GM23338 (cell line): ENCODE data around the gene PTPN9. TPM values are rescaled to one million over a fixed set of nuclear protein-coding genes. Genes with fewer than 3 reads are reported as not detected.

Experiments
- ATAC-seq: fragments of 200-7000 bp; cut with Tn5 transposase; 3 replicates; pipeline ENCODE4 v1.9.1; 2020
- DNase-seq: peaks from one replicate; pipeline ENCODE4 v3.0.0-alpha.2; 2015; ENCODE audit warnings: low spot score
- H2AFZ ChIP-seq: fragments of 200-600 bp; sonication (generic); 2 replicates; pipeline ENCODE4 v1.8.0; 2016; ENCODE audit warnings: antibody characterized with exemption, mild to moderate bottlenecking, moderate library complexity
- H3F3A ChIP-seq: fragments of 200-600 bp; sonication (generic); replicated peaks from 2 replicates; pipeline ENCODE4 v1.8.0; 2017; ENCODE audit warnings: antibody characterized with exemption, mixed run types, low read depth
- H3K27ac ChIP-seq: fragments of 200-600 bp; sonication (generic); 2 replicates; pipeline ENCODE4 v1.6.1; 2016; ENCODE audit warnings: low read depth
- H3K27me3 ChIP-seq: fragments of 200-600 bp; sonication (generic); 2 replicates; pipeline ENCODE4 v1.8.0; 2016; ENCODE audit warnings: mild to moderate bottlenecking, mixed run types, moderate library complexity; ENCODE audit not compliant: insufficient read depth
- H3K36me3 ChIP-seq: fragments of 200-600 bp; sonication (generic); 2 replicates; pipeline ENCODE4 v1.8.0; 2016; ENCODE audit warnings: mild to moderate bottlenecking; ENCODE audit not compliant: insufficient read depth
- H3K4me1 ChIP-seq: fragments of 200-600 bp; sonication (generic); 2 replicates; pipeline ENCODE4 v1.8.0; 2016; ENCODE audit warnings: mild to moderate bottlenecking, moderate library complexity; ENCODE audit not compliant: insufficient read depth
- H3K4me2 ChIP-seq: fragments of 200-600 bp; sonication (generic); 2 replicates; pipeline ENCODE4 v1.7.1; 2017; ENCODE audit warnings: mixed run types
- H3K4me3 ChIP-seq: fragments of 200-600 bp; sonication (generic); 2 replicates; pipeline ENCODE4 v1.6.1; 2016; ENCODE audit warnings: mixed run types
- H3K79me2 ChIP-seq: fragments of 200-600 bp; sonication (generic); replicated peaks from 2 replicates; pipeline ENCODE4 v1.8.0; 2017; ENCODE audit warnings: mild to moderate bottlenecking; ENCODE audit not compliant: insufficient read depth
- H3K9me2 ChIP-seq: fragments of 200-600 bp; sonication (generic); 2 replicates; pipeline ENCODE4 v1.8.0; 2017; ENCODE audit not compliant: insufficient read depth
- H4K20me1 ChIP-seq: fragments of 200-600 bp; sonication (generic); replicated peaks from 2 replicates; pipeline ENCODE4 v1.8.0; 2017; ENCODE audit warnings: mild to moderate bottlenecking; ENCODE audit not compliant: insufficient read depth
- H3K27ac Mint-ChIP-seq: 2 replicates; pipeline ENCODE4 v1.8.0; 2020; ENCODE audit warnings: inconsistent platforms, mild to moderate bottlenecking, moderate library complexity, mixed read lengths
- H3K27me3 Mint-ChIP-seq: 3 replicates; pipeline ENCODE4 v1.8.0; 2022; ENCODE audit warnings: low read depth, mild to moderate bottlenecking, moderate library complexity, mixed read lengths, inconsistent platforms; ENCODE audit not compliant: insufficient read depth, poor library complexity
- H3K36me3 Mint-ChIP-seq: 3 replicates; pipeline ENCODE4 v1.8.0; 2021; ENCODE audit warnings: low read depth, mild to moderate bottlenecking, inconsistent platforms, moderate library complexity, mixed read lengths
- H3K4me1 Mint-ChIP-seq: 3 replicates; pipeline ENCODE4 v1.8.0; 2020; ENCODE audit warnings: mild to moderate bottlenecking, inconsistent platforms, mixed read lengths
- H3K4me3 Mint-ChIP-seq: 3 replicates; pipeline ENCODE4 v1.8.0; 2021; ENCODE audit warnings: moderate library complexity, mild to moderate bottlenecking, inconsistent platforms, mixed read lengths
- H3K9me3 Mint-ChIP-seq: 3 replicates; pipeline ENCODE4 v1.8.0; 2020; ENCODE audit warnings: moderate library complexity, mild to moderate bottlenecking, inconsistent platforms, mixed read lengths
- CREB1 ChIP-seq: fragments of 250-450 bp; sonication (Bioruptor Pico); IDR thresholded peaks from 2 replicates; pipeline ENCODE4 v1.5.0; 2020; ENCODE audit warnings: low read depth, mild to moderate bottlenecking, moderate library complexity
- EZH2 ChIP-seq: fragments of 200-600 bp; sonication (generic); IDR thresholded peaks from one replicate; pipeline ENCODE4 v1.8.0; 2017; ENCODE audit warnings: antibody characterized with exemption, mild to moderate bottlenecking, low read depth; ENCODE audit not compliant: unreplicated experiment
- EZH2phosphoT487 ChIP-seq: fragments of 200-600 bp; sonication (generic); IDR thresholded peaks from one replicate; pipeline ENCODE4 v1.8.1; 2018; ENCODE audit warnings: antibody characterized with exemption; ENCODE audit not compliant: unreplicated experiment
- JUNB ChIP-seq: IDR thresholded peaks from one replicate; pipeline ENCODE4 v1.6.1; 2016; ENCODE audit warnings: antibody characterized with exemption; ENCODE audit not compliant: unreplicated experiment
- NANOG ChIP-seq: IDR thresholded peaks from 2 replicates; pipeline ENCODE4 v1.6.1; 2016; ENCODE audit warnings: antibody characterized with exemption, borderline replicate concordance
- POLR2AphosphoS5 ChIP-seq: IDR thresholded peaks from 2 replicates; pipeline ENCODE4 v1.6.1; 2016; ENCODE audit warnings: antibody characterized with exemption, low read depth
- STAT1 ChIP-seq: IDR thresholded peaks from one replicate; pipeline ENCODE4 v1.6.1; 2016; ENCODE audit warnings: antibody characterized with exemption; ENCODE audit not compliant: unreplicated experiment
- ZNF114 ChIP-seq: fragments of 250-450 bp; sonication (Bioruptor Pico); IDR thresholded peaks from 2 replicates; pipeline ENCODE4 v1.5.0; 2020; ENCODE audit warnings: mild to moderate bottlenecking, moderate library complexity
- ZNF331 ChIP-seq: fragments of 250-450 bp; sonication (Bioruptor Pico); IDR thresholded peaks from 2 replicates; pipeline ENCODE4 v1.5.0; 2020; ENCODE audit warnings: low read depth, mild to moderate bottlenecking, moderate library complexity
- ZNF462 ChIP-seq: fragments of 250-450 bp; sonication (Bioruptor Pico); IDR thresholded peaks from 2 replicates; pipeline ENCODE4 v1.5.0; 2020; ENCODE audit warnings: mild to moderate bottlenecking, moderate library complexity
- polyA plus RNA-seq: library from polyadenylated mRNA; unstranded; fragments of >200 nt; fragmentation: Nextera tagmentation; extraction: Ambion mirVana; gene quantifications from 2 replicates; pipeline ENCODE4 v1.2.1, GENCODE V29; 2016
- total RNA-seq: library from RNA; depleted of rRNA; stranded (reverse); fragments of >200 nt; shearing (Covaris generic); gene quantifications from 2 replicates; pipeline ENCODE4 v1.2.3, GENCODE V29; 2014
- TF ChIP-seq, protein P1 (sequence below), 2 experiments: fragments of 200-600 bp in 1 of 2; sonication (generic) in 1 of 2; conservative IDR thresholded peaks; 2 replicates each; pipeline versions ENCODE4 v1.5.1 to v1.6.1; 2016 to 2017; ENCODE audit warnings: antibody characterized with exemption in 2 of 2, low read depth in 2 of 2, mild to moderate bottlenecking in 2 of 2, moderate library complexity in 1 of 2
- TF ChIP-seq, protein P2 (sequence below): IDR thresholded peaks from one replicate; pipeline ENCODE4 v1.6.1; 2018; ENCODE audit warnings: antibody characterized with exemption; ENCODE audit not compliant: unreplicated experiment
- TF ChIP-seq, protein P3 (sequence below): IDR thresholded peaks from 2 replicates; pipeline ENCODE4 v1.6.1; 2016; ENCODE audit warnings: antibody characterized with exemption

Gene PTPN9
- total and polyA plus RNA-seq, 2 experiments from 2014 or later, result 12.1 to 32.7 TPM

DNA sequence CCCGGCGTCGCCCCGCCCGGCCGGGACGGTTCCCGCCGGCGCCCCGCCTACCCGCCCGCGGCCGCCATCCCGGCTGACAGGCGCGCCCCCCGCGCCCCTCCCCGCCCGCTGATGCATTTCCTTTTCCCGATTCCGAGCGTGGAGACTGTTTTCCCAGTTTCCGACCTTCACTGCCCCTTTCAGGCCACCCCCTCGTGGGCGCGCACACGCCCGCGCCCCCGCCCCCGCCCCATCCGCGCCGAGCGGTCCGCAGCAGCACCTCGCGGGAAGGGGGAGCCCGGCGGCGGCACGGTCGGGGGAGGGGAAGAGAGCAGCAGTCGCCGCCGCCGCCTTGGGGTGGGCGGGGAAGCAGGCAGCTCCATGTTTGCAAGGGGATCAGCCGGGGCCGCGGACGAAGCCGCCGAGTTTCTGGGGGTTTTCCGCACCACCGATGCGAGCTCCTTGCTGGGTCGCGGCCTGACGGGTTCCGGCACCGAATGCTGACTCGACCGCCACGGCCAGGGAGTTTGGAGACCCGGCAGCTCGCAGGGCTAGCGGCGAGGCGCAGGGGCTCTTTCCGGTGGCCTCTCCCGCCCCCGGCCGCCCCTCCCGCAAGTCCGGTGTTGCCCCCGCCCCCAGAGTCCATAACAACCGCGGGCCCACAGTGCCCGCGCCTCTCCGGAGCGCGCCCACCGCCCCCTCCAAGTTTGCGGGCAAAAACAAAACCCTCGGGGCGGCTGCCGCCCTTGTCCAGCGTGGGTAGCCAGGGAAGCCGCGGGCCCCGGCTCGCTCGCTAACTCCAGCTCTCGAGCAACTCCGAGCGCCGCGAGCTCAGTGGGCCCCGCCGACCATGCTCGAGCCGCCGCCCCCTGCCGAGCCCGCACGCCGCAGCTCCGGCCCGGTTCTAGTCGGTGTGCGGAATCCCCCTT, 124.4 kb downstream of the PTPN9 start:
- peaks cover 2% of the 10 kb centered on the region for H4K20me1 ChIP-seq

More for the DNA sequence above, 124.4 kb downstream of the PTPN9 start:
- peaks cover 10% of the 10 kb centered on the region for H3K4me1 ChIP-seq
- DNase-seq (peak; percentile 68), ATAC-seq (no peak)
- no peaks in the 10 kb centered on the region for H3K36me3 ChIP-seq
- H3K4me2 ChIP-seq, result peak overlapping the region; percentile 86
- H3K27me3 ChIP-seq, result no peaks in the 10 kb centered on the region
- H3K4me3 ChIP-seq, result peak overlapping the region; percentile 92
- H3K27ac ChIP-seq, result peak overlapping the region; percentile 94
- peaks cover 20% of the 10 kb centered on the region for H3K79me2 ChIP-seq
- no peaks in the 10 kb centered on the region; the same call in 2 of the 3 replicates for H3K9me3 Mint-ChIP-seq
- H3K4me1 Mint-ChIP-seq, result peaks cover 14% of the 10 kb centered on the region; the same call in 2 of the 3 replicates
- peaks cover 28% of the 10 kb centered on the region for H3K27me3 Mint-ChIP-seq
- H3K27ac Mint-ChIP-seq, result peak overlapping the region; percentile 94
- TF ChIP-seq, protein P1, sequence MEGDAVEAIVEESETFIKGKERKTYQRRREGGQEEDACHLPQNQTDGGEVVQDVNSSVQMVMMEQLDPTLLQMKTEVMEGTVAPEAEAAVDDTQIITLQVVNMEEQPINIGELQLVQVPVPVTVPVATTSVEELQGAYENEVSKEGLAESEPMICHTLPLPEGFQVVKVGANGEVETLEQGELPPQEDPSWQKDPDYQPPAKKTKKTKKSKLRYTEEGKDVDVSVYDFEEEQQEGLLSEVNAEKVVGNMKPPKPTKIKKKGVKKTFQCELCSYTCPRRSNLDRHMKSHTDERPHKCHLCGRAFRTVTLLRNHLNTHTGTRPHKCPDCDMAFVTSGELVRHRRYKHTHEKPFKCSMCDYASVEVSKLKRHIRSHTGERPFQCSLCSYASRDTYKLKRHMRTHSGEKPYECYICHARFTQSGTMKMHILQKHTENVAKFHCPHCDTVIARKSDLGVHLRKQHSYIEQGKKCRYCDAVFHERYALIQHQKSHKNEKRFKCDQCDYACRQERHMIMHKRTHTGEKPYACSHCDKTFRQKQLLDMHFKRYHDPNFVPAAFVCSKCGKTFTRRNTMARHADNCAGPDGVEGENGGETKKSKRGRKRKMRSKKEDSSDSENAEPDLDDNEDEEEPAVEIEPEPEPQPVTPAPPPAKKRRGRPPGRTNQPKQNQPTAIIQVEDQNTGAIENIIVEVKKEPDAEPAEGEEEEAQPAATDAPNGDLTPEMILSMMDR (conservative IDR thresholded peaks at IDR 0.05; ENCODE audit: low read depth in 2 of 2), result no peak
- TF ChIP-seq, protein P2, sequence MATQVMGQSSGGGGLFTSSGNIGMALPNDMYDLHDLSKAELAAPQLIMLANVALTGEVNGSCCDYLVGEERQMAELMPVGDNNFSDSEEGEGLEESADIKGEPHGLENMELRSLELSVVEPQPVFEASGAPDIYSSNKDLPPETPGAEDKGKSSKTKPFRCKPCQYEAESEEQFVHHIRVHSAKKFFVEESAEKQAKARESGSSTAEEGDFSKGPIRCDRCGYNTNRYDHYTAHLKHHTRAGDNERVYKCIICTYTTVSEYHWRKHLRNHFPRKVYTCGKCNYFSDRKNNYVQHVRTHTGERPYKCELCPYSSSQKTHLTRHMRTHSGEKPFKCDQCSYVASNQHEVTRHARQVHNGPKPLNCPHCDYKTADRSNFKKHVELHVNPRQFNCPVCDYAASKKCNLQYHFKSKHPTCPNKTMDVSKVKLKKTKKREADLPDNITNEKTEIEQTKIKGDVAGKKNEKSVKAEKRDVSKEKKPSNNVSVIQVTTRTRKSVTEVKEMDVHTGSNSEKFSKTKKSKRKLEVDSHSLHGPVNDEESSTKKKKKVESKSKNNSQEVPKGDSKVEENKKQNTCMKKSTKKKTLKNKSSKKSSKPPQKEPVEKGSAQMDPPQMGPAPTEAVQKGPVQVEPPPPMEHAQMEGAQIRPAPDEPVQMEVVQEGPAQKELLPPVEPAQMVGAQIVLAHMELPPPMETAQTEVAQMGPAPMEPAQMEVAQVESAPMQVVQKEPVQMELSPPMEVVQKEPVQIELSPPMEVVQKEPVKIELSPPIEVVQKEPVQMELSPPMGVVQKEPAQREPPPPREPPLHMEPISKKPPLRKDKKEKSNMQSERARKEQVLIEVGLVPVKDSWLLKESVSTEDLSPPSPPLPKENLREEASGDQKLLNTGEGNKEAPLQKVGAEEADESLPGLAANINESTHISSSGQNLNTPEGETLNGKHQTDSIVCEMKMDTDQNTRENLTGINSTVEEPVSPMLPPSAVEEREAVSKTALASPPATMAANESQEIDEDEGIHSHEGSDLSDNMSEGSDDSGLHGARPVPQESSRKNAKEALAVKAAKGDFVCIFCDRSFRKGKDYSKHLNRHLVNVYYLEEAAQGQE, result no peak
- TF ChIP-seq ZNF462 (CRISPR knock-in tag) (no peak), EZH2 (no peak), EZH2phosphoT487 (no peak), JUNB (no peak), STAT1 (no peak), NANOG (no peak), CREB1 (CRISPR knock-in tag) (no peak), ZNF114 (CRISPR knock-in tag) (no peak), POLR2AphosphoS5 (no peak; the same call in none of the 2 replicates), ZNF331 (CRISPR knock-in tag) (no peak)
- TF ChIP-seq, protein P3, sequence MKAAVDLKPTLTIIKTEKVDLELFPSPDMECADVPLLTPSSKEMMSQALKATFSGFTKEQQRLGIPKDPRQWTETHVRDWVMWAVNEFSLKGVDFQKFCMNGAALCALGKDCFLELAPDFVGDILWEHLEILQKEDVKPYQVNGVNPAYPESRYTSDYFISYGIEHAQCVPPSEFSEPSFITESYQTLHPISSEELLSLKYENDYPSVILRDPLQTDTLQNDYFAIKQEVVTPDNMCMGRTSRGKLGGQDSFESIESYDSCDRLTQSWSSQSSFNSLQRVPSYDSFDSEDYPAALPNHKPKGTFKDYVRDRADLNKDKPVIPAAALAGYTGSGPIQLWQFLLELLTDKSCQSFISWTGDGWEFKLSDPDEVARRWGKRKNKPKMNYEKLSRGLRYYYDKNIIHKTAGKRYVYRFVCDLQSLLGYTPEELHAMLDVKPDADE, result no peak
- peak overlapping the region; percentile 96 for H3K4me3 Mint-ChIP-seq
- peaks cover 17% of the 10 kb centered on the region for H3F3A ChIP-seq
- no peak overlapping the region for H2AFZ ChIP-seq
- no peaks in the 10 kb centered on the region for H3K9me2 ChIP-seq
- H3K36me3 Mint-ChIP-seq, result no peaks in the 10 kb centered on the region; the same call in 2 of the 3 replicates
